HG03469 (cell line): ENCODE data around the gene OR2J3.
"Not testable (repeated sequence)": the region's sequence is repeated elsewhere in the genome, so short reads cannot be mapped to it uniquely, and the experiment has no call there.

ENCODE experiments used
- ATAC-seq: cut with Tn5 transposase; IDR thresholded peaks from one replicate; pipeline ENCODE4 v1.9.1; 2021; ENCODE audit warnings: mild to moderate bottlenecking, moderate library complexity, moderate number of reproducible peaks; ENCODE audit not compliant: unreplicated experiment

Gene OR2J3

DNA sequence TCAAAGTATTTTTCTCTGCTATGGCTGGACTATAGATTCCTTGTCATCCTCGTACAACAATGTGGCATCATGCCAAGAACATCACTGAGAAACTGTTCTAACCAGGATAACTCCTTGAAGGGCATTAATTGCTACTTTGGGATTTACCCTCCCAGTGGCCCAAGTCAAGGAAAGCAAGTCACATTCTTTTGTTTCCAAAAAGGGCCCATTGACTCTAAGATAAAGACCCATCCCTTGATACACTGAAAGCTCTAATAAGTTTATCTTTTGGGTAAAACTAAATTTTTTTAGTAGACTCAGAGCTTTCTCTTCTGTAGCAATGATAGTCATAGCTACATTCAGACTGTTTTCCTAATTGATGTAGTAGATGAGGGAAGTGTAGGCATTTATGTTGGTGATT is at the start of gene OR2J3:
Gene OR2J3, plus strand, starts transcription at position 301 of the 400 bp plus-strand sequence. CDS start 3,833 bp downstream, outside the sequence.
- no peak for ATAC-seq

DNA sequence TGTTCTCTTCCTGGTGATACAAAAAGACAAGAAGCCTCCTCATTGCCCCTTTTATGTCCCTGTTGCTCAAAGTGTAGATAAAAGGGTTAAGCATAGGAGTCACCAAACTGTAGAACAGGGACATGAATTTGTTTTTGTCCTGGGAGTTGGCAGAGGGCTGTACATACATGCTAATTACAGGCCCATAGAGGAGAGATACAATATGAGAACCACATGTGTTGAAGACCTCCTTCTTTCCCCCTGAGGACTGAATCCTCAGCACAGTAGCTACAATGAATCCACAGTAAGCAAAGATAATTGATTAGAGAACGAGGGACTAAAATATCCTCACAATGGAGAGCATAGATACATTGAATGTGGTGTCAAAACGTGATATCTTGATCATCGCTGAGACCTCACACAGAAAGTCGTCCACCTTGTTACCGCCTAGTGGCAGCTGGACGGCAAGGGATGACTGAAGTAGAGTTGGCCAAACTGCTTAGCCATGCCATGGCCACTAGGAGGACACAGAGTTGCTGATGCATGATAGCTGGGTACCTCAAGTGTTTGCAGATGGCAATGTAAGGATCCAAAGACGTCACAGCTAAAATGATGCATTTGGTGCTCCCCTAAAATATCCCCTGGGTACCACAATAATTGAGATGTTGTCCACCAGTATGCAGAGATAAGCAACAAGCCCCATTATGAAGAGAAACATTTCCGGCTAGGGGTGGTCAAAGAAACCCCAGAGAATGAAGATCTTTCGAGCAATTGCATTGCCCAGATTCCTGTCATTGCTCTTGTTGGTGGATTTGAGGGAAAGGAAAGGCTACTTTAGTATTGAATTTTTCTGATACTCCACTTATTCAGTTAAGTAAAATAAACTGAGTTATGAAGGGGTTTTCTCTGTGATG is 35.8 kb upstream of the OR2J3 start:
- ATAC-seq, result no peak

DNA sequence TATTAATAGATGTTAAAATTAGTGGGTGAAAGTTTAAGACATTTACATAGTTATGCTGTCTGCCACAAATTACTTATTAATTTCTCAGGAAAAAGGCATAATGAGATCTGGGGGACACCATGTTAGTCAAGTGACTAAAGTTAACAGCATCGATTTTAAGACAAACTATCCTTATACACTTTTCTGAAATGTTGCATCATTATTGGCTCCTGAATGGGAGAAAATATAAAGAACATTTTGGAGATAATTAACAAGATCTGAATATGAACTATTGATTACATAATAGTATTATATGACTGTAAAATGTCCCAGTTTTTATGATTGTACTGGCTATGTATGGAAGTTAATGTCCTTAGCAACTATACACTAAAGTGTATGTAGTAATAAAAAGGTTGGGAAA is 28.7 kb upstream of the OR2J3 start:
- ATAC-seq, result no peak

DNA sequence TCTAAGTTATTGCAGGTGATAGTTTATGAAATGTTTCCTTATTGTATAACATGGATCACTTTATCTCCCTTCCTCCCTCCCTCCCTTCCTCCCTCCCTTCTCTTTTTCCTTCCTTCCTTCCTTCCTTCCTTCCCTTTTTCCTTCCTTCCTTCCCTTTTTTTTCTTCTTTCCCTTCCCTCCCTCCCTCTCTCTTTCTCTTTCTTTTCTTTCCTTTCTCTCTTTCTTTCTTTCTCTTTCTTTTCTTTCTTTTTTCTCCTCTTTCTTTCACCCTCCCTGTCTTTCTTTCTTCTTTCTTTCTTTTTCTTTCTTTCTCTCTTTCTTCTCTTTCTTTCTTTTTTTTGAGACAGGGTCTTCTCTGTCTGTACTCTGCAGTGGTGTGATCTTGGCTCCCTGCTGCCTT is 26.5 kb upstream of the OR2J3 start:
- ATAC-seq, result no peak

DNA sequence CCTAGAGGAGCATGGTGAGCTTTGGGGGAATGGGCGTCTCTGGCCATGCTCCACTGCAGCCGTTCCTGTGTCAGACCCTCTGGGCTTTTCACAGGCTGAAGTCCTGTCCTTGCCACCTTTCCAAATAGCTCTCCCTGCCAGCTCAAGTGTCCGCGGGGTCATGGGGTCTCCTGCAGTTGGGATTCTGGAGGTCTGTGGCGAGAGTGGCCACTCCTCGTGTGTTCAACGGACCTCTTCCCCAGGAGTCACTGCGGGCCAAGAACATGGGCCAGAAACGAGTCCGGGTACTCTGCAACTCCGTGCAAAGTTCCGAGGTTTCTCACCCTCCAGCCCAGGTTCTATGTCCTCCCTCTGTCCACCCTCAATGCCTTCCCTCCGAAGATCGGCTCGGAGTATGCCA is 25.4 kb upstream of the OR2J3 start:
- ATAC-seq, result no peak

DNA sequence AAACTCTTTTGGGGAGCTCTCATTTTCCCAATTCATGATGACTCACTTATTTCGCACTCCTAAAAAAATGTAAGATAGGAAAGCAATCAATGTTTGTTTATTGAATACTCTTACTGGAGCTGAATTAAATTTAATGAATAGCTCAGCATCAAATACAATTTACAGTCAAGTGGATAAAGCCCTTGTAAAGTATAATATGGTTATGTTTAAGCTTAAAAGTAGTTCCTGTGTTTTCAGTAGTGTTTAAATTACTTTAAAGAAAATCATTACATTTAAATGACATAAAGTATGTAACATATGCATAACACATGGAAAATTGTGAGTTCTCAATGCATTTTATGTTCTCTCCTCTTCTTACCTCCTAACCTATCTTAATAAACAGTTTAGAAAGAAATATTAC is 20.6 kb upstream of the OR2J3 start, which contains the start of gene OR2B3:
Gene OR2B3, minus strand, starts transcription at position 101 of the 400 bp plus-strand sequence. Its CDS starts 65 bp downstream, at position 36.
- ATAC-seq, result no peak

DNA sequence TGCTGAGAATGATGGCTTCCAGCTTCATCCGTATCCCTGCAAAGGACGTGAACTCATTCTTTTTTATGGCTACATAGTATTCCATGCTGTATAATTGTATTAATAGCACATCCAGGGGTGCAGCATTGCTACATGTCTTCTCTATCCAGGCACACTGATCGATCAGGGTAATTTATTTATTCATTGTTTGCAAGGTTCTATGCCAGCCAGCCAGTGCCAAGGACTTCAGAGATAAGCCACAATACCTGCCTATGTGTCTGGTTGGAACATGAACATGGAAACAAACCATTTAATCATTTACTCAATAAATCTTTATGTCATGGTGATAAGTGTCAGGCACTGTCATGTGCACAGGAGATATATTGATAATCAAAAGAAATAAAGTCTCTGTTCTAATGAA is 14.9 kb upstream of the OR2J3 start:
- ATAC-seq, result no peak

DNA sequence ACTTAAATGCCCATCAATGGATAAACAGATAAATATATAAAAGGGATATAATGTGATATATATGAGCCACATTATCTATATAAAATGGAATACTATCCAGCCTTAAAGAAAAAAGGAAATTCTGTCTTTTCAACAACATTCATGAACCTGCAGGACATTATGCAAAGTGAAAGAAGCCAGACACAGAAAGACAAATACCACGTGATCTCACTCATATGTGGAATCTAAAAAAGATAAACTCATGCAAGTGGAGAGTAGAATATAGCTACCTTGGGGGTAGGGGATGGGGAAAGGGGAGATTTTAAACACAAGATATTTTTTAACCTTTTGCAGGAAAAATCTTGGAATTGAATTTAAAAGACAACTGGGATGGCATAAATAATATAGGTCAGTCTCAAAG is 10.1 kb upstream of the OR2J3 start:
- ATAC-seq, result no peak

DNA sequence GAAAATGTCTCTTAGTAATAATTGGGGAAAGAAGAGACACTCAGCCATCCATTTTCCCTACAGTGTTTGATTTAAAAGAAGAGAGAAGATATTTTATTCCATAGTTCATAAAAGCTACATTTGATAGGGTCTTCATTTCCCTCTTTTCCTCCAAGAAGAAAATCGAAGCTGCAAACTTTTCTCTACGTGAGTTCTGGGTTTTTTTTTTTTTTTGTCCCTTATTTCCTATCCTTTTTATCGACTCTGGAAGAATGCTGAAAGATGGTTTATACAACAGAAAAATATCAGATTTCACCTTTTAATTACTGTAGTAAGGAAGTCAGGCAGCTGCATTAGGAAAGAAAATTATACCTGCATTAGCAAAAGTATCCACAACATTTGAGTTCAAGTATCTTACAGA is 8.7 kb upstream of the OR2J3 start, which contains the start of gene OR2J1:
Gene OR2J1, plus strand, starts transcription at position 301 of the 400 bp plus-strand sequence. CDS start 1,453 bp downstream, outside the sequence.
- no peak for ATAC-seq

DNA sequence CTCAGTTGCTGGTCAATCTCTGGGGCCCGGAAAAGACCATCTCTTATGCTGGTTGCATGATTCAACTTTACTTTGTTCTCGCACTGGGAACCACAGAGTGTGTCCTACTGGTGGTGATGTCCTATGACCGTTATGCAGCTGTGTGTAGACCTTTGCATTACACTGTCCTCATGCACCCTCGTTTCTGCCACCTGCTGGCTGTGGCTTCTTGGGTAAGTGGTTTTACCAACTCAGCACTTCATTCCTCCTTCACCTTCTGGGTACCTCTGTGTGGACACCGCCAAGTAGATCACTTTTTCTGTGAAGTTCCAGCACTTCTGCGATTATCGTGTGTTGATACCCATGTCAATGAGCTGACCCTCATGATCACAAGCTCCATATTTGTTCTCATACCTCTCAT is 4.3 kb downstream of the OR2J3 start:
- no peak for ATAC-seq

DNA sequence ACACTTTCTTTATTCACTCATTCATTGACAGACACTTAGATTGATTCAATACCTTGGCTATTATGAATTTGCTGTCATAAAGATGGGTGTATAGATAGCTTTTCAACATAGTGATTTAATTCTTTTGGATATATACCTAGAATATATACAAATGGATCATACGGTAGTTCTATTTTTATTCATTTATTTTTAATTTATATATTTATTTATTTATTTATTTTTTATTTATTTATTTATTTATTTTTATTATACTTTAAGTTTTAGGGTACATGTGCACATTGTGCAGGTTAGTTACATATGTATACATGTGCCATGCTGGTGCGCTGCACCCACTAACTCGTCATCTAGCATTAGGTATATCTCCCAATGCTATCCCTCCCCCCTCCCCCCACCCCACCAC is 7.1 kb downstream of the OR2J3 start:
- ATAC-seq, result not testable (repeated sequence)

DNA sequence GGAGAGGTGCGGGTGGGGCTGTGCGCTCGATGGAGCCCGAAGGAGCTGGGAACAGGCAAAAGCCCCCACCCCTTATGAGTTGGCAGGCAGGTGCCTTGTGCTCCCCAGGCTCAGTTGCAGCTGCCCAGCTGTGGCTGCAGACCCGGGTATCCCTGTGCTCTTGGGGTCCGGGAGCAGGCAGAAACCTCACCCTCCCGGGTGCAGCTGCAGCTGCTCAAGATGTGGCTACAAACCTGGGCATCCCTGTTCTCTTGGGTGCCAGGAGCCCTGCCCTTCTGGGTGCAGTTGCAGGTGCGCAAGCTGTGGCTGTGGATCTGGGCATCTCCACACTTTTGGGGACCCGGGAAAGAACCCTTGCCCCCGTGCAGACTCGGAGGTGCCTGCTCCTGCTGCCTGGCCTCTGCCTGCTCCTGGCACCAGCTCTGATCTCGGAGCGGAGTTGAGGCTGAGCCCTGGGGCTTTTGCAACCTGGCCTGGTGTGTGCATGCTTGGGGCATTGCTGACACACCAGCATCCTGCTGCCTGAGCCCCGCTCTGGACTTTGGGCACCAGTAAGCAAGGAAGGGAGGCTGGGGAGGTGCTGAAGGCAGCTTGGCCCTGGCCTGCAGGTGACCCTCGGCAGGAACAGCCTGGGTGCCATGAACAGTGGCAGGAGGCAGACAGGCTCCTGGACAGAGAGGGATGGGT is 21.6 kb downstream of the OR2J3 start:
- ATAC-seq, result no peak

DNA sequence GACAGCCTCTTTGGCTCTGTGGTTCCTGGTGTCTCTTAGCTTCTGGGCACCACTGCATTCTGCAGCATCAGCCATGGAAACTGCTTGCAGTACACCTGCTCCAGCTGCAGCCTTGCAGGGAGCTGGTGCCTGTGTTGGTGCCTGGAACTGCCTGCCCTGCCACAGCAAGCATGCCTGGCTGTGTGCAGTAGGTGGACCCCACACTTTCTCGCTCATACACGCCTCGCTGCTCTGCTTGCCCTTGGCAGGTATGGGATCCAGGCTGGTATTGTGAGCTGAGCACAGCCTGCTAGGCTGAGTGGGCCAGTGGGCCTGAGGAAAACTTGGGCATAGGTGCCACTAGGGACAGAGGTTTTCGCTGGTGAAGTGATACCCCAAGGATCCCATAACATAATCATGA is 22.8 kb downstream of the OR2J3 start:
- no peak for ATAC-seq

DNA sequence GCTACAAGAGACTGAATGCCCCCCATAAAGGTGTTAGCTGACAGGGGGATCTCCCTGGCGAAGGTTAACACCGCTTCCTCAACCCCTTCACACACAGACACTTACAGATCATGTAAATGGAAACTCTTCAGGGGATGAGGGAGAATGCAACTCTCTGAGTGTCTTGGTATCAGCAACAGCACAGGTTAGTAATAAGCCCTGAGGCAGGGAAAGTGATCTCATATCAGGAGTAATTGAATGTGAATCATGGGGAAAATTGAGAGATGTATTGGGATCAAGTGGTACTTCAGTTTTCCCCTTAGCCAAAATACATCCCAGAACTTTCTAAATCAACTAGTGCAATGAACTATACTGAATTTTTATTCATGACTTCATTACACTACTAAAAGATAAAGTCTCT is 23.8 kb downstream of the OR2J3 start:
- no peak for ATAC-seq

DNA sequence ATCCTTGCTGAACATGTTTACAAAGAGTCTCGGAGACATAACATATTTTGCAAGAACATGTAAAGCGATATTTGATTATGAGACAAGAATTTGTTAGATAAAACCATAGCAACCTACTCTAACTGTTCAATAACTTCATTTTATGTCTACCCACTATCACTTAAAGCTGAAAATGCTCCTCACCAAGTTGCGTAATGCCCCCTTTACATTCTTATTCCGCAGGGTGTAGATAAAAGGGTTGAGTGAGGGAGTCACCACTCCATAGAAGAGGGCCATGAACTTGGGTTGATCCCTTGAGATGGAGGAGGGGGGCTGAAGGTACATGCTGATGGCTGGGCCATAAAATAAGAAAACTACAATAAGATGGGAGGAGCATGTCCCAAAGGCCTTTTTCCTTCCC is 29.9 kb downstream of the OR2J3 start:
- no peak for ATAC-seq

DNA sequence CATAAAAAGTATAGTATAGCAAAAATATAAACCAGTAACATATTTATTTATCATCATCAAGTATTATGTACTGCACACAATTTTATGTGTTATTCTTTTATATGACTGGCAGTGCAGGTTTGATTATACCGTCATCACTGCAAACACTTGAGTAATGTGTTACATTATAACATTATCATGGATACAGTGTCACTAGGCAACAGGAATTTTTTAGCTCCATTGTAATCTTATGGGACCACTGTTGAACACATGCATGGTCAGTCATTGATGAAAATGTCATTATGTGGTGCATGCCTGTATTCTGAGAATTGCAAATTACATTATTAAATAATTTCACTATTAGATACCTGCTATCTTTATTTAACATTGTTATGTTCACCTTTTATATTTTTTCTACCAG is 33.7 kb downstream of the OR2J3 start:
- no peak for ATAC-seq

DNA sequence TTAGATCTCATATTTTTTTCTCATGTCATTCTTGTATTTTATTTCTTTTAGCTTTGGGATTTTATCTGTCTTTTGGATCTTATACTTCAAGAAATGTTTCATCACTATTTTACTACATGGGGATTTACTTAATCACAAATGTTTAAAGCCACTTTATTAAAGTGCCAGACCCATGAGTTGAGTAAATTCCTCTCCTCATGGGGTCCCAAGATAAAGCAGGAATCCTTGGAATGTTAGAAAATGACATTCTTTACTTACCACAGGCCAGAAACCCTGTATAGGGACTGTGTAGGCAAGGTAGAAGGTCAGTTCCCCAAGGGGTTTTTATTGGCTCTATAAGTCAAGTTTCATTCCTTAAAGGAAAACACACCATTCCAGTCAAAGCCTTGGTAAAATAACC is 34.5 kb downstream of the OR2J3 start:
- ATAC-seq, result no peak

DNA sequence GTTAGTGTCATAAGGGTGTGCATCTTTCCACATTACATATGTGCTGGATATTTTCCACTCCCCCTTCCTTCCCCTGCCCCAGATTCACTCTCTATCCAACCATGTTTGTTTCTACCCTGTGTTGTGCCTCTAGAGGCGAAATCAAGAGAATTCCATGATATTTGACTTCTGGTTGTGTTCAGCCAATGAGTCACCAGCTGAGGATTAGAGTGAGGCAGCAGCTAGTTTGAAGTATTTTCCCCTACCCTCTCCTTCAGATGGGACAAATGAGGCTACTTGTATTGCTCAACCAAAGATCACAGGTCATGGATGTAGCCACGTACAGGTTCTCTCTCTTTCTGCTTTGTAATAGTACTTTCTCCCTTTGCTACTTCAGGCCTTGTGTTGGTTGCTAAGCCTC is 38.3 kb downstream of the OR2J3 start:
- no peak for ATAC-seq

DNA sequence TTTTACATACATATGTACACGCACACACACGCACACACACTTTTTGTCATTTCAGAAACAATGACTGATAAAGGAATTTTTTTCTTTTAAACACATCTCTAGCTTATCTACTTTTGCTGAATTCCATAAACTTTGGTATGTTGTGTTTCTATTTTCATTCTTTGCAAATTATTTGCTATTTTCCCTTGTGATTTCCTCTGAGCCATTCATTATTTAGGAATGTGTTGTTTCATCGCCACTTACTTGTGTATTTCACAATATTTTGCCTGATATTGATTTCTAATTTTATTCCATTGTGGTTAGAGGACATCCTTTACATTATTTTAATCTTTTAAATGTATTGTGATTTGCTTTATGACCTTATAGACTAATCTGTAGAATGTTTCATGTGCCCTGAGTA is 39.2 kb downstream of the OR2J3 start:
- ATAC-seq, result no peak

DNA sequence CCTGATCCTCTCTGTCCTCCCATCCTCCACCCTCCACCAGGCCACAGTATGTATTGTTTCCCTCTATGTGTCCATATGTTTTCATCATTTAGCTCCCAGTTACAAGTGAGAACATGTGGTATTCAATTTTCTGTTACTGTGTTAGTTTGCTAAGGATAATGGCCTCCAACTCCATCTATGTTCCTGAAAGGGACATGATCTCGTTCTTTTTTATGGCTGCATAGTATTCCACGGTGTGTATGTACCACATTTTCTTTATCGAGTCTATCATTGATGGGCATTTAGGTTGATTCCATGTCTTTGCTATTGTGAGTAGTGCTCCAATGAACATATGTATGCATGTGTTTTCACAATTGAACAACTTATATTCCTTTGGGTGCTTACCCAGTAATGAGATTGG is 41.6 kb downstream of the OR2J3 start:
- not testable (repeated sequence) for ATAC-seq

DNA sequence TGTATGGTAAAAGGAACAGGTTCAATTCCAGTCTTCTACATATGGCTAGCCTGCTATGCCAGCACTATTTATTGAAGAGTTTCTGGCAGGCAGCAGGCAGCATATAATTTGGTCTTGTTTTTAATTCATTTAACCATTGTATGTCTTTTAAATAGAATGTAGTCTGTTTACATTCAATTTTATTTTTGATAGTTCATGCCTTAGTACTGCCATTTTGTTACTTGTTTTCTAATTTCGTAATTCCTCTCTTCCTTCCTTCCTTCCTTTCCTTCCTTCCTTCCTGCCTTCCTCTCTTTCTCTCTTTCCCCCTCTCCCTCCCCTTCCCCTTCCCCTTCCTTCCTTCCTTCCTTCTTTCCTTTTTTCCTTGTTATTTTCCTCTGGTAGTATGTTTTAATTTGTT is 45.2 kb downstream of the OR2J3 start:
- no peak for ATAC-seq

DNA sequence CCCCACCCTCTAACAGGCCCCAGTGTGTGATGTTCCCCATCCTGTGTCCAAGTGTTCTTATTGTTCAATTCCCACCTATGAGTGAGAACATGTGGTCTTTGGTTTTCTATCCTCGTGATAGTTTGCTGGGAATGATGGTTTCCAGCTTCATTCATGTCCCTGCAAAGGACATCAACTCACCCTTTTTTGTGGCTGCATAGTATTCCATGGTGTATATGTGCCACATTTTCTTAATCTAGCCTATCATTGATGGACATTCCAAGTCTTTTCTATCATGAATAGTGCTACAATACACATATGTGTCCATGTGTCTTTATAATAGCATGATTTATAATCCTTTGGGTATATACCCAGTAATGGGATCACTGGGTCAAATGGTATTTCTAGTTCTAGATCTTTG is 47.3 kb downstream of the OR2J3 start:
- ATAC-seq, result not testable (repeated sequence)
